ENCODE results near the gene CNOT6L. TPM values are rescaled to one million over a fixed set of nuclear protein-coding genes. Genes with fewer than 3 reads are reported as not detected.

CNOT6L gene
- total and polyA plus RNA-seq, 2 donors from 2014 or later, result 5.8 to 73.3 TPM

DNA sequence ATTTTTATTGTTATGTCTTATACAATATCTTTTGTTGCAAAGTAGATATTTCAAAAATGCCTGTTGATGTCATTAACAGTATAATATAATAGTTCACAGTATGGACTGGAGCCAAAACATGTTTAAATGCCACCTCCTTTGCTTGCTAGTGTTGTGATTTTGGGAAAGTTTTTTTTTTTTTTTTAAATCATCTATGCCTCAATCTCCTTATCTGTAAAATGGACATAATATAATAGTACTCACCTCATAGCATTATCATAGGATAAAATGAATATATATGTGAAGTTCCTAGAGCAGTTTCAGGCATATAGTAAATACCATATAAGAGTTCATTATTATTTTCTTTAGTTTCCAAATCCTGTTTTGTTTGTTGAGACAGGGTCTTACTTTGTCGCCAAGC, 25.2 kb upstream of the CNOT6L start:
- no peak for TF ChIP-seq CTCF (IDR thresholded peaks at IDR 0.05; ENCODE audit: borderline replicate concordance, extremely low read depth, insufficient read depth)
- Histone ChIP-seq H3K9me3 (ENCODE audit: control insufficient read depth in 2 of 3, insufficient read depth in 1 of 3, low read length in 3 of 3) (no peaks in the 10 kb centered on the region), H3K4me3 (ENCODE audit: low read length in 3 of 3) (no peak overlapping the region), H3K9ac (ENCODE audit: low read length in 3 of 3) (no peak overlapping the region), H3K27ac (ENCODE audit: low read depth in 2 of 2, low read length in 2 of 2) (no peak overlapping the region), H3K36me3 (ENCODE audit: control insufficient read depth in 2 of 3, insufficient read depth in 3 of 3, low read length in 3 of 3) (no peaks in the 10 kb centered on the region), H3K27me3 (ENCODE audit: control insufficient read depth, insufficient read depth, low read length) (no peaks in the 10 kb centered on the region), H3K4me1 (ENCODE audit: control insufficient read depth in 2 of 3, insufficient read depth in 2 of 3, low read depth in 1 of 3, low read length in 3 of 3) (no peaks in the 10 kb centered on the region)
- intact Hi-C loops (cut with DNase I), result no loop called here
- FAIRE-seq, result no peak
- no peak for DNase-seq

DNA sequence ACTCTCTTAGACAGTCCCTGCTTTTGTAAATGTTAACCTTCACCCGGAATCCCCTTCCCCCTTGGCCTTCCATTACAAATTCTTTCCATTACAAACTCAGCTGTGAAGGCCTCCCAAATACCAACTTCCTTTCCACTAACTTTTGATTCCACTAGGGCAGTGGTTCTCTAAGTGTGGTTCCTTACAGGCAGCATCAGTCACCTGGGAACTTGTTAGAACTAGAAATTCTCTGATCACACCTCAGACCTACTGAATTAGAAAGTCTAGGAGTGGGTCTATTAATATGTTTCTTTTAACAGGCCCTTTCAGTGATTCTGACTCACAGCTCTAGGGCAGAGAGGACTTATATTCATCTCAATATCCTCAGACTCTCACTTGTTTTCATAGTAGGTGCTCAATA, 24.5 kb upstream of the CNOT6L start:
- TF ChIP-seq CTCF (IDR thresholded peaks at IDR 0.05; ENCODE audit: borderline replicate concordance, extremely low read depth, insufficient read depth), result no peak
- Histone ChIP-seq H3K9ac (ENCODE audit: low read length in 3 of 3) (no peak overlapping the region), H3K27me3 (ENCODE audit: control insufficient read depth, insufficient read depth, low read length) (no peaks in the 10 kb centered on the region), H3K4me3 (ENCODE audit: low read length in 3 of 3) (no peak overlapping the region), H3K9me3 (ENCODE audit: control insufficient read depth in 2 of 3, insufficient read depth in 1 of 3, low read length in 3 of 3) (no peaks in the 10 kb centered on the region), H3K36me3 (ENCODE audit: control insufficient read depth in 2 of 3, insufficient read depth in 3 of 3, low read length in 3 of 3) (no peaks in the 10 kb centered on the region), H3K27ac (ENCODE audit: low read depth in 2 of 2, low read length in 2 of 2) (peak overlapping the region in 1 of 2 donors; percentile 22), H3K4me1 (ENCODE audit: control insufficient read depth in 2 of 3, insufficient read depth in 2 of 3, low read depth in 1 of 3, low read length in 3 of 3) (no peaks in the 10 kb centered on the region)
- DNase-seq, result no peak
- FAIRE-seq, result no peak
- intact Hi-C loops (cut with DNase I), result no loop called here

GRCh38 chr4:77834403-77834802, 15.2 kb upstream of the CNOT6L start:
- Histone ChIP-seq H3K27ac (ENCODE audit: low read depth in 2 of 2, low read length in 2 of 2) (no peak overlapping the region), H3K4me3 (ENCODE audit: low read length in 3 of 3) (no peak overlapping the region), H3K9ac (ENCODE audit: low read length in 3 of 3) (no peak overlapping the region), H3K27me3 (ENCODE audit: control insufficient read depth, insufficient read depth, low read length) (no peaks in the 10 kb centered on the region), H3K9me3 (ENCODE audit: control insufficient read depth in 2 of 3, insufficient read depth in 1 of 3, low read length in 3 of 3) (no peaks in the 10 kb centered on the region), H3K4me1 (ENCODE audit: control insufficient read depth in 2 of 3, insufficient read depth in 2 of 3, low read depth in 1 of 3, low read length in 3 of 3) (no peaks in the 10 kb centered on the region), H3K36me3 (ENCODE audit: control insufficient read depth in 2 of 3, insufficient read depth in 3 of 3, low read length in 3 of 3) (no peaks in the 10 kb centered on the region)
- DNase-seq, result no peak
- no peak for FAIRE-seq
- intact Hi-C loops (cut with DNase I), result no loop called here
- no peak for TF ChIP-seq CTCF (IDR thresholded peaks at IDR 0.05; ENCODE audit: borderline replicate concordance, extremely low read depth, insufficient read depth)

DNA sequence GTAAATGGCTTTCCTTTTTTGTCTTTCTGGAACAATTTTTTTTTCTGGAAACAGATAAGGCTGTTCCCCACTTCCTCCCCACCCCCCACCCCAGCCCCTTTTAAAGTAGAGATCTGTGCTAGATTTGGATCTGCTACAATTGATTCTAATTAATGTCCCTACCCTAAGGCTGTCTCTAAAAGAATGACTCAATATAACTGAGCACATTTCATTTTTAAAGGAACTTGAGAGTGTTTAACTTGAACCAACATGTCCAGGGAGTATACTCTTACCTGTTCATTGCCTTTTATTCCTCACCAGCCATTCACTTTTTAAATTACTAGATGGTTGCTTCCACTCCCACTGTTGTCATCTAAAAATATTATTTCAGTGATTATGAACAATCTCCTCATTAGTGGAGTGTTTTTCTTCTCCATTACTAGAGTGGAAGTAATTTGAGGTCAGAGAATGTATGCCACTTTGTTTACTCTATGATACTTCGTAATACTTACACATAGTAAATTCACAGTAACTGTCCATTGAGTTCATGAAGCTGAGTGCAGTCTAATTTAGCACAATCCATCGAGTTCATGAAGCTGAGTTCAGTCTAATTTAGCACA, 14.1 kb upstream of the CNOT6L start:
- Histone ChIP-seq H3K4me3 (ENCODE audit: low read length in 3 of 3) (no peak overlapping the region), H3K9ac (ENCODE audit: low read length in 3 of 3) (no peak overlapping the region), H3K27ac (ENCODE audit: low read depth in 2 of 2, low read length in 2 of 2) (no peak overlapping the region), H3K36me3 (ENCODE audit: control insufficient read depth in 2 of 3, insufficient read depth in 3 of 3, low read length in 3 of 3) (no peaks in the 10 kb centered on the region), H3K9me3 (ENCODE audit: control insufficient read depth in 2 of 3, insufficient read depth in 1 of 3, low read length in 3 of 3) (no peaks in the 10 kb centered on the region), H3K4me1 (ENCODE audit: control insufficient read depth in 2 of 3, insufficient read depth in 2 of 3, low read depth in 1 of 3, low read length in 3 of 3) (no peaks in the 10 kb centered on the region), H3K27me3 (ENCODE audit: control insufficient read depth, insufficient read depth, low read length) (no peaks in the 10 kb centered on the region)
- intact Hi-C loops (cut with DNase I), result no loop called here
- DNase-seq (no peak), FAIRE-seq (no peak)
- TF ChIP-seq CTCF (IDR thresholded peaks at IDR 0.05; ENCODE audit: borderline replicate concordance, extremely low read depth, insufficient read depth), result no peak
